HepG2 (cell line): Measurements from ENCODE around the gene SBNO2. TPM values are rescaled to one million over a fixed set of nuclear protein-coding genes. Genes with fewer than 3 reads are reported as not detected.

Experiments used
- NR2C2 ChIP-seq: sonication (generic); formaldehyde crosslinking; IDR thresholded peaks from 2 replicates; pipeline ENCODE4 v1.4.0; 2020; ENCODE audit warnings: missing genetic modification reagents, mild to moderate bottlenecking, moderate library complexity, borderline replicate concordance
- PLRG1 ChIP-seq: fragments of 450-650 bp; conservative IDR thresholded peaks from 2 replicates; pipeline ENCODE4 v1.6.1; 2016
- SMAD1 ChIP-seq: sonication (generic); formaldehyde crosslinking; IDR thresholded peaks from 2 replicates; pipeline ENCODE4 v1.4.0; 2020; ENCODE audit warnings: missing genetic modification reagents, low read depth, mild to moderate bottlenecking, borderline replicate concordance
- SNAI1 ChIP-seq: sonication (generic); formaldehyde crosslinking; IDR thresholded peaks from 2 replicates; pipeline ENCODE4 v1.5.0; 2020; ENCODE audit warnings: mild to moderate bottlenecking, missing genetic modification reagents, borderline replicate concordance
- SRSF1 ChIP-seq: fragments of 200-400 bp; formaldehyde crosslinking; optimal IDR thresholded peaks from 2 replicates; pipeline ENCODE3; 2017; ENCODE audit warnings: mild to moderate bottlenecking, low read depth, low read length, moderate library complexity
- ZBTB8A ChIP-seq: sonication (generic); formaldehyde crosslinking; IDR thresholded peaks from 2 replicates; pipeline ENCODE4 v1.4.0; 2020; ENCODE audit warnings: mild to moderate bottlenecking, low read depth, missing genetic modification reagents, borderline replicate concordance
- ZFP36L1 ChIP-seq: sonication (generic); formaldehyde crosslinking; IDR thresholded peaks from 2 replicates; pipeline ENCODE4 v1.8.0; 2022; ENCODE audit warnings: mild to moderate bottlenecking, missing genetic modification reagents, moderate library complexity
- ZNF274 ChIP-seq: sonication (generic); formaldehyde crosslinking; IDR thresholded peaks from 2 replicates; pipeline ENCODE4 v1.5.1; 2020; ENCODE audit warnings: mild to moderate bottlenecking, missing genetic modification reagents
- ZNF629 ChIP-seq: sonication (generic); formaldehyde crosslinking; conservative IDR thresholded peaks from 2 replicates; pipeline ENCODE4 v1.5.0; 2020; ENCODE audit warnings: missing genetic modification reagents
- ZSCAN30 ChIP-seq: sonication (generic); formaldehyde crosslinking; IDR thresholded peaks from 2 replicates; pipeline ENCODE4 v1.5.0; 2020; ENCODE audit warnings: mild to moderate bottlenecking, missing genetic modification reagents
- polyA plus RNA-seq, 8 experiments: library from polyadenylated mRNA; depleted of rRNA in 3 of 8; stranded (reverse) in 7 of 8; unstranded in 1 of 8; fragments of >200 nt; fragmentation: Illumina TruSeq in 4 of 8; extraction: Trizol in 4 of 8; gene quantifications; 2 replicates each; pipeline versions ENCODE4 v1.2.1 to v1.2.3, GENCODE V29; 2011 to 2016; ENCODE audit warnings: low read depth in 4 of 8, missing spikeins in 1 of 8, mixed read lengths in 1 of 8; ENCODE audit not compliant: insufficient read depth in 1 of 8
- total RNA-seq, 5 experiments: library from RNA; depleted of rRNA; stranded (reverse); fragments of >200 nt; fragmentation: Illumina TruSeq; extraction: Trizol; gene quantifications; 2 replicates each; pipeline ENCODE4 v1.2.3, GENCODE V29; 2016; ENCODE audit warnings: low read depth in 1 of 5
- TF ChIP-seq, protein P1 (sequence below): sonication (generic); formaldehyde crosslinking; IDR thresholded peaks from 2 replicates; pipeline ENCODE4 v1.5.0; 2020; ENCODE audit warnings: missing genetic modification reagents
- TF ChIP-seq, protein P2 (sequence below), 2 experiments: sonication (generic) in 1 of 2; formaldehyde crosslinking in 1 of 2; IDR thresholded peaks; 2 replicates each; pipeline versions ENCODE4 v1.4.0 to v1.6.1; 2018 to 2020; ENCODE audit warnings: missing genetic modification reagents in 2 of 2, borderline replicate concordance in 1 of 2, low read depth in 1 of 2, mild to moderate bottlenecking in 1 of 2, missing biosample characterization in 1 of 2
- TF ChIP-seq, protein P3 (sequence below): IDR thresholded peaks from 2 replicates; pipeline ENCODE4 v1.6.1; 2016; ENCODE audit warnings: low read depth
- TF ChIP-seq, protein P4 (sequence below): sonication (generic); formaldehyde crosslinking; IDR thresholded peaks from 2 replicates; pipeline ENCODE4 v1.5.0; 2020; ENCODE audit warnings: missing genetic modification reagents
- TF ChIP-seq, protein P5 (sequence below), 2 experiments: sonication (generic) in 1 of 2; formaldehyde crosslinking in 1 of 2; IDR thresholded peaks; 2 replicates each; pipeline versions ENCODE4 v1.5.1 to v1.6.1; 2011 to 2020; ENCODE audit warnings: borderline replicate concordance in 1 of 2, low read depth in 1 of 2, low read length in 1 of 2, mild to moderate bottlenecking in 1 of 2, missing genetic modification reagents in 1 of 2, moderate library complexity in 1 of 2

SBNO2 gene
- total and polyA plus RNA-seq, 2 of the 13 experiments (the other 11 are each of a cell fraction or from before 2014, with no cell fraction given): 8.6 to 10.4 TPM

DNA sequence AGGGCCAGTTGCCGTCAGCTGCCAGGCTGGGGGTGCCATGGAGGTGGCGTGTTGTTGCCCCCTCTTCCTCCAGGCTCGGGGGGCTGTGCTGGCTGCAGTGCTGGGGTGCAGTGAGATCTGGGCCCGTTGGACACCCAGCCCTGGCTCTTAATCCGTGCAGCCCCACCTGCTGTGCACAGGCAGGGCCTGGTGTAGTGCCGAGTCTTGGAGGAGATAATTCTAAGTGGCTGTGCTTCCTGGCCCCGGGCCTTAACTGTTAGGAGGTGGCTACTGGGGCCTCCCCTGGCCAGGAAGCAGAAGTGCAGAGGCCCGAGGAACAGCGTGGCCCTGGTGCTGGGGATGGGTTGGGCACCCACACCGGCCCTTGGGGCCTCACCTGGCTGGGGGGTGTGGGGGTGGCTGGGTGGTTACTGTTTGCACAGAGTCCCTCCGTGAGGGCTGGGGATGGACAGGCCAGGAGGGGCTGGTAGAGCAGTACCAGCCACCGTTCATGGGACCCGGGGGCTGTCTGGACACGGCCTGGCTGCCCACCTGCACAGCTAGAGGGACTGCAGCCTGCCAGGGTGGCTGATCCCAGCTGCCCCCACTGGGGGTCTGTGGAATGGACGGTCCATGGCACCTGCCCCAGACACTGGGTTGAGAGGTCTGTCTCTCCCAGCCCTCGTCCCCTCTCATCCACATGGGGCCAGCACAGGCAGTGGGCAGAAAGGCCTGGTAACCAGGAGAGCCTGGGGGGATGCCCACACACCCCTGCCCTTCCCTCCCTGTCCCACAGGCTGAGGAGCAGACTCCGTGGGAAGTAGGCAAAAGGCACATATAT lies 67.0 kb downstream of the SBNO2 start (continued):
- TF ChIP-seq, protein P1, sequence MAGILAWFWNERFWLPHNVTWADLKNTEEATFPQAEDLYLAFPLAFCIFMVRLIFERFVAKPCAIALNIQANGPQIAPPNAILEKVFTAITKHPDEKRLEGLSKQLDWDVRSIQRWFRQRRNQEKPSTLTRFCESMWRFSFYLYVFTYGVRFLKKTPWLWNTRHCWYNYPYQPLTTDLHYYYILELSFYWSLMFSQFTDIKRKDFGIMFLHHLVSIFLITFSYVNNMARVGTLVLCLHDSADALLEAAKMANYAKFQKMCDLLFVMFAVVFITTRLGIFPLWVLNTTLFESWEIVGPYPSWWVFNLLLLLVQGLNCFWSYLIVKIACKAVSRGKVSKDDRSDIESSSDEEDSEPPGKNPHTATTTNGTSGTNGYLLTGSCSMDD (CRISPR knock-in tag): no peak
- TF ChIP-seq, protein P2, sequence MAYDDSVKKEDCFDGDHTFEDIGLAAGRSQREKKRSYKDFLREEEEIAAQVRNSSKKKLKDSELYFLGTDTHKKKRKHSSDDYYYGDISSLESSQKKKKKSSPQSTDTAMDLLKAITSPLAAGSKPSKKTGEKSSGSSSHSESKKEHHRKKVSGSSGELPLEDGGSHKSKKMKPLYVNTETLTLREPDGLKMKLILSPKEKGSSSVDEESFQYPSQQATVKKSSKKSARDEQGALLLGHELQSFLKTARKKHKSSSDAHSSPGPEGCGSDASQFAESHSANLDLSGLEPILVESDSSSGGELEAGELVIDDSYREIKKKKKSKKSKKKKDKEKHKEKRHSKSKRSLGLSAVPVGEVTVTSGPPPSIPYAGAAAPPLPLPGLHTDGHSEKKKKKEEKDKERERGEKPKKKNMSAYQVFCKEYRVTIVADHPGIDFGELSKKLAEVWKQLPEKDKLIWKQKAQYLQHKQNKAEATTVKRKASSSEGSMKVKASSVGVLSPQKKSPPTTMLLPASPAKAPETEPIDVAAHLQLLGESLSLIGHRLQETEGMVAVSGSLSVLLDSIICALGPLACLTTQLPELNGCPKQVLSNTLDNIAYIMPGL (CRISPR knock-in tag; IDR thresholded peaks at IDR 0.05; ENCODE audit: borderline replicate concordance in 1 of 2, low read depth in 1 of 2): no peak
- TF ChIP-seq PLRG1 (no peak), ZNF629 (CRISPR knock-in tag) (no peak), ZBTB8A (CRISPR knock-in tag) (no peak), SMAD1 (CRISPR knock-in tag) (no peak), ZSCAN30 (no peak), ZNF274 (CRISPR knock-in tag) (no peak), SRSF1 (no peak), ZFP36L1 (CRISPR knock-in tag) (no peak), NR2C2 (CRISPR knock-in tag) (no peak), SNAI1 (CRISPR knock-in tag) (no peak)
- TF ChIP-seq, protein P3, sequence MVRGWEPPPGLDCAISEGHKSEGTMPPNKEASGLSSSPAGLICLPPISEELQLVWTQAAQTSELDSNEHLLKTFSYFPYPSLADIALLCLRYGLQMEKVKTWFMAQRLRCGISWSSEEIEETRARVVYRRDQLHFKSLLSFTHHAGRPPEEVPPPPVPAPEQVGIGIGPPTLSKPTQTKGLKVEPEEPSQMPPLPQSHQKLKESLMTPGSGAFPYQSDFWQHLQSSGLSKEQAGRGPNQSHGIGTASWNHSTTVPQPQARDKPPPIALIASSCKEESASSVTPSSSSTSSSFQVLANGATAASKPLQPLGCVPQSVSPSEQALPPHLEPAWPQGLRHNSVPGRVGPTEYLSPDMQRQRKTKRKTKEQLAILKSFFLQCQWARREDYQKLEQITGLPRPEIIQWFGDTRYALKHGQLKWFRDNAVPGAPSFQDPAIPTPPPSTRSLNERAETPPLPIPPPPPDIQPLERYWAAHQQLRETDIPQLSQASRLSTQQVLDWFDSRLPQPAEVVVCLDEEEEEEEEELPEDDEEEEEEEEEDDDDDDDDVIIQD (CRISPR knock-in tag): no peak
- TF ChIP-seq, protein P4, sequence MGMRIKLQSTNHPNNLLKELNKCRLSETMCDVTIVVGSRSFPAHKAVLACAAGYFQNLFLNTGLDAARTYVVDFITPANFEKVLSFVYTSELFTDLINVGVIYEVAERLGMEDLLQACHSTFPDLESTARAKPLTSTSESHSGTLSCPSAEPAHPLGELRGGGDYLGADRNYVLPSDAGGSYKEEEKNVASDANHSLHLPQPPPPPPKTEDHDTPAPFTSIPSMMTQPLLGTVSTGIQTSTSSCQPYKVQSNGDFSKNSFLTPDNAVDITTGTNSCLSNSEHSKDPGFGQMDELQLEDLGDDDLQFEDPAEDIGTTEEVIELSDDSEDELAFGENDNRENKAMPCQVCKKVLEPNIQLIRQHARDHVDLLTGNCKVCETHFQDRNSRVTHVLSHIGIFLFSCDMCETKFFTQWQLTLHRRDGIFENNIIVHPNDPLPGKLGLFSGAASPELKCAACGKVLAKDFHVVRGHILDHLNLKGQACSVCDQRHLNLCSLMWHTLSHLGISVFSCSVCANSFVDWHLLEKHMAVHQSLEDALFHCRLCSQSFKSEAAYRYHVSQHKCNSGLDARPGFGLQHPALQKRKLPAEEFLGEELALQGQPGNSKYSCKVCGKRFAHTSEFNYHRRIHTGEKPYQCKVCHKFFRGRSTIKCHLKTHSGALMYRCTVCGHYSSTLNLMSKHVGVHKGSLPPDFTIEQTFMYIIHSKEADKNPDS (CRISPR knock-in tag): no peak
- TF ChIP-seq, protein P5, sequence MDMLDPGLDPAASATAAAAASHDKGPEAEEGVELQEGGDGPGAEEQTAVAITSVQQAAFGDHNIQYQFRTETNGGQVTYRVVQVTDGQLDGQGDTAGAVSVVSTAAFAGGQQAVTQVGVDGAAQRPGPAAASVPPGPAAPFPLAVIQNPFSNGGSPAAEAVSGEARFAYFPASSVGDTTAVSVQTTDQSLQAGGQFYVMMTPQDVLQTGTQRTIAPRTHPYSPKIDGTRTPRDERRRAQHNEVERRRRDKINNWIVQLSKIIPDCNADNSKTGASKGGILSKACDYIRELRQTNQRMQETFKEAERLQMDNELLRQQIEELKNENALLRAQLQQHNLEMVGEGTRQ (IDR thresholded peaks at IDR 0.05; ENCODE audit: low read depth, low read length): no peak
- TF ChIP-seq, protein P5 (CRISPR knock-in tag; IDR thresholded peaks at IDR 0.05; ENCODE audit: borderline replicate concordance): no peak
